ENCODE measurements around the gene ZNF14. TPM values are rescaled to one million over a fixed set of nuclear protein-coding genes. Genes with fewer than 3 reads are reported as not detected.
A peak's percentile ranks its signal among the peaks of the same experiment; 100 is the strongest.

ZNF14 gene
- total and polyA plus RNA-seq, 2 of the 4 experiments (the other 2 are of a cell fraction) = 1.2 to 5.4 TPM

DNA sequence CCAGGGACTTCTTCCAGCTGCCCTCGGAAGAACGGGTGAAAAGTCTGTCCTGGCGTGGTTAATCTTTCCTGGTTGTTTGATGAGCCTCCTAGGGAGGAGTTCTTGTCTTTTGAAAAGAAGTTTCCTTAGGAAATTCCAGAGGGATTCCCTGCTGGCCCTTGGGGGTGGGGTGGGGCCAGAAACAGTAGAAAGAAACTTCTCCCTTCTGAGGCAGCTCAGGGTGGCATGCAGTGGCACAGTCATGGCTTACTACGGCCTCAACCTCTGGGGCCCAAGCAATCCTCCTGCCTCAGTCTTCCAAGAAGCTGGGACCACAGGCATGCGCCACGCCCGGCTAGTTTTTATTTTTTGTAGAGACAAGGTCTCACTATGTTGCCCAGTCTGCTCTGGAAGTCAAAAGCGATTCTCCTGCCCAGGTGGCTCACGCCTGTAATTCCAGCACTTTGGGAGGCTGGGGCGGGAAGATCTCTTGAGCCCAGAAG lies 62.8 kb downstream of the ZNF14 start:
- H2BK15ac ChIP-seq (ENCODE audit: low read depth, low read length) = no peak overlapping the region
- no peak overlapping the region for H2BK5ac ChIP-seq (ENCODE audit: low read depth, low read length, poor library complexity, severe bottlenecking)
- 0 out of 2 replicates have a peak overlapping the region, but pooled peaks have one; percentile 97 for H3K4me2 ChIP-seq (ENCODE audit: low read depth, low read length)
- no peaks in the 10 kb centered on the region for H3K27me3 ChIP-seq (ENCODE audit: control insufficient read depth, insufficient read depth, low read length)
- H2AK5ac ChIP-seq (ENCODE audit: low read depth, low read length) = no peak overlapping the region
- H3K56ac ChIP-seq (ENCODE audit: extremely low read depth, insufficient read depth, low read length) = no peak overlapping the region
- peak overlapping the region; percentile 63; the same call in 1 of the 2 replicates for H3K4me3 ChIP-seq (ENCODE audit: insufficient read depth, low read depth, low read length)
- peaks cover 3% of the 10 kb centered on the region; the same call in 1 of the 2 replicates for H3K36me3 ChIP-seq (ENCODE audit: control insufficient read depth, insufficient read depth, low read length)
- H3K18ac ChIP-seq (ENCODE audit: low read depth, low read length) = no peak overlapping the region
- H3K9me1 ChIP-seq (ENCODE audit: insufficient read depth, low read length) = peaks cover 4% of the 10 kb centered on the region; the same call in 1 of the 2 replicates
- 80% methylated on average over 6 of the region's 10 CpGs; no CpG with 5 or more reads in 1 of the 2 experiments for WGBS, 2 experiments (ENCODE audit: extremely low coverage in 2 of 2, insufficient read length in 1 of 2)
- no peak overlapping the region for H2BK120ac ChIP-seq (ENCODE audit: low read depth, low read length)
- no peak overlapping the region for H2BK20ac ChIP-seq (ENCODE audit: low read depth, low read length)
- no peak overlapping the region for H3K14ac ChIP-seq (replicated peaks; ENCODE audit: low read depth, low read length)
- POLR2A ChIA-PET (ENCODE audit: unreplicated experiment) = no interaction called here
- no peak overlapping the region for H3K27ac ChIP-seq (ENCODE audit: insufficient read depth, low read length)
- in situ Hi-C loops (cut with MboI; ENCODE audit: low sequenced_read_pairs) (no loop called here), intact Hi-C loops (cut with micrococcal nuclease) (no loop called here), dilution Hi-C loops (cut with HindIII; ENCODE audit: low sequenced_read_pairs, unreplicated experiment) (no loop called here)
- ATAC-seq (ENCODE audit: low read depth) (no peak), DNase-seq (no peak)
- H2AK9ac ChIP-seq (replicated peaks; ENCODE audit: low read depth, low read length, poor library complexity) = peak overlapping the region; percentile 35
- H4K8ac ChIP-seq (ENCODE audit: low read depth in 2 of 2, low read length in 2 of 2) = no peak overlapping the region
- CTCF ChIA-PET = interaction anchor here (0.6 kb wide), 2 partner anchors 8 to 1623 kb away, joined by 3 to 4 read pairs; no protein-coding TSS in a partner anchor
- BruUV-seq (replicated peaks) = no TSS peak
- H3K23ac ChIP-seq (ENCODE audit: low read depth, low read length) = no peak overlapping the region
- peaks cover 4% of the 10 kb centered on the region; the same call in 1 of the 2 replicates for H3K4me1 ChIP-seq (ENCODE audit: control insufficient read depth, insufficient read depth, low read length)
- H4K20me1 ChIP-seq (ENCODE audit: insufficient read depth, low read length) = no peaks in the 10 kb centered on the region
- no peak for TF ChIP-seq USF2 (IDR thresholded peaks at IDR 0.05; ENCODE audit: low read depth, low read length)
- TF ChIP-seq CTCF (conservative IDR thresholded peaks at IDR 0.05; ENCODE audit: low read depth, low read length) = no peak
- TF ChIP-seq POLR2A (IDR thresholded peaks at IDR 0.05; ENCODE audit: low read depth, low read length) = no peak
- H4K91ac ChIP-seq (ENCODE audit: insufficient read depth, low read depth, low read length) = no peak overlapping the region
- no peak overlapping the region for H3K9ac ChIP-seq (ENCODE audit: low read depth, low read length)
- no peak overlapping the region for H4K5ac ChIP-seq (ENCODE audit: low read depth, low read length)
- H3K9me3 ChIP-seq (ENCODE audit: control insufficient read depth, insufficient read depth, low read length) = no peaks in the 10 kb centered on the region; the same call in 1 of the 2 replicates
- peaks cover 12% of the 10 kb centered on the region in 2 experiments; a peak in 3 of 4 replicates for H3K79me1 ChIP-seq (ENCODE audit: low read depth in 1 of 2, low read length in 2 of 2)
- H2AFZ ChIP-seq (replicated peaks; ENCODE audit: low read length, poor library complexity) = no peak overlapping the region
- no peak overlapping the region for H3K4ac ChIP-seq (ENCODE audit: low read depth, low read length)
